ENCODE measurements around the gene HS3ST3A1.

Gene HS3ST3A1

GRCh38 chr17:13593757-13594156, 8.0 kb downstream of the HS3ST3A1 start:
- H3K27ac ChIP-seq, result no peak overlapping the region

GRCh38 chr17:13593021-13593751, 8.5 kb downstream of the HS3ST3A1 start:
- TF ChIP-seq CTCF (conservative IDR thresholded peaks at IDR 0.05), result no peak
- H3K27ac ChIP-seq, result no peak overlapping the region

More at GRCh38 chr17:13593757-13594156, 8.0 kb downstream of the HS3ST3A1 start:
- TF ChIP-seq CTCF (conservative IDR thresholded peaks at IDR 0.05), result no peak

- H3K27ac ChIP-seq, result no peak overlapping the region
- TF ChIP-seq CTCF (conservative IDR thresholded peaks at IDR 0.05), result no peak
Measured at GRCh38 chr17:13592427-13592826, 9.3 kb downstream of the HS3ST3A1 start.

- H3K27ac ChIP-seq, result no peak overlapping the region
- TF ChIP-seq CTCF (conservative IDR thresholded peaks at IDR 0.05), result no peak
Measured at GRCh38 chr17:13590441-13590840, 11.3 kb downstream of the HS3ST3A1 start.

GRCh38 chr17:13589658-13590057, 12.1 kb downstream of the HS3ST3A1 start:
- H3K27ac ChIP-seq, result no peak overlapping the region
- no peak for TF ChIP-seq CTCF (conservative IDR thresholded peaks at IDR 0.05)

- no peak overlapping the region for H3K27ac ChIP-seq
Measured at GRCh38 chr17:13587487-13588338, 14.0 kb downstream of the HS3ST3A1 start.

More at GRCh38 chr17:13587487-13588338, 14.0 kb downstream of the HS3ST3A1 start:
- TF ChIP-seq CTCF (conservative IDR thresholded peaks at IDR 0.05), result no peak

Measured in VCaP (cell line).